Left lobe of liver (tissue), 2 donors: ENCODE results near the gene OGDH. TPM values are rescaled to one million over a fixed set of nuclear protein-coding genes. Genes with fewer than 3 reads are reported as not detected.
"Not testable (repeated sequence)": the region's sequence is repeated elsewhere in the genome, so short reads cannot be mapped to it uniquely, and the experiment has no call there.

Experiments used
- ATAC-seq: fragments of 200-7000 bp; cut with Tn5 transposase; one replicate; pipeline ENCODE4 v1.9.1; 2020; ENCODE audit warnings: mild to moderate bottlenecking, moderate library complexity
- DNase-seq: peaks from one replicate; pipeline ENCODE4 v3.0.0-alpha.2; 2020; ENCODE audit warnings: low spot score
- total RNA-seq: library from RNA; stranded (reverse); gene quantifications from one replicate; pipeline ENCODE4 v1.2.1, GENCODE V29; 2021
- donor health status: DM: no; HTN: no; CAD: no; lungs with moderate emphysema.
- donor health status: DM: no; HTN: yes; CAD: no.

The OGDH gene
- 50.9 TPM for total RNA-seq

DNA sequence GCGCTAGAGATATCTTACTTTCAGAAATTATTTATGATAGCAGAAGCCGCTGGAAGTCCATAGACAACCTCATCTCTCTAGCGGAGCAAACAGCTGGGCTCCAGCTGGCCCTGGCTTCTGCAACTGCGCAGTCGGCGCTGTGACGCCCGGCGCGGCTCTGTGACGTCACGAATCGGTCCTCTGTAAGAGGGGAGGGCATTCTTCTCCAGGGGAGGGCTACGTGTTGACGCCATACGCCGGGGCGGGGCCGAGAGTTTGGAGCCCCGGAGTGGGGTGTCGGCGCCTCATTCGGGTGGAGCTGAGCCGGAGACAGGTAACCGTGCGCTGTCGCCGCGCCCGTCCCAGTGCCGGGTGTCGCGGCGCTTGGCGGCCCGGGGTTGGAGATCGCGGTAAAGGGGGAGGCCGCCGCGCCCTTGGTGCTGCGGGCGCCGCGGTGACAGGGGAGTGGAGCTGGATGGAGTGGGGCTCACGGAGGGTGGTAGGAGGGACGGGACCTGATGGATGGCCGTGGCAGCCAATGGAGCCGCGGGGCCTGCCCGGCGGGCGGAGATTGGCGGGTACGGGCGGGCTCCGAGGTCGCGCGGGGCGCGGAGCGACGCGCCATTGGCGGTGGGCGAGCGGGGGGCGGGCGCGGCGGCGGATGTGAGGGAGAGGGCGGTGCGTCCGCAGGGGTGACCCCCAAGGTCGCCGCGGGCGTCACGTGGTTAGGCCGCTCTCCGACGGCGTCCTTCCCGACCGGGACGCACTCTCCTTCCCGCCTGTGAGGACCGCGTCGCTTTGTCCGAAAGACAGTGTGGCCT, at the start of gene OGDH:
OGDH (plus strand) TSS at position 287 of the 800 bp plus-strand sequence. CDS start 17,717 bp downstream, outside the sequence.
- ATAC-seq, result peak; percentile 96
- DNase-seq, result peak; percentile 99

DNA sequence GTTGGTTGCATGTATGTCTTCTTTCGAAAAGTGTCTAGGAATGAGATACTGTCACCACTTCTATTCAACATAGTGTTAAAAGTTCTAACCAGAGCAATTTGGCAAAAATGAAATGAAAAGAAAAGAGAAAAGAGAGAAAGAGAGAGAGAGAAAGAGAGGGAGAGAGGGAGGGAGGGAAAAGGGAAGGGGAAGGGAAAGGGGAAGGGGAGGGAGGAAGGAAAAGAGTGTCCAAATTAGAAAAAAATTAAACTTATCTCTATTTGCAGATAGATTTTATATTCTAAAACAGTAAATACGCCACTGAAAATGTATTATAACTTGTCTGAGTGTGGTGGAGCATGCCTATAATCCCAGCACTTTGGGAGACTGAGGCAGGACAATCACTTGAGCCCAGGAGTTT, 48.9 kb upstream of the OGDH start:
- ATAC-seq (no peak), DNase-seq (no peak)

DNA sequence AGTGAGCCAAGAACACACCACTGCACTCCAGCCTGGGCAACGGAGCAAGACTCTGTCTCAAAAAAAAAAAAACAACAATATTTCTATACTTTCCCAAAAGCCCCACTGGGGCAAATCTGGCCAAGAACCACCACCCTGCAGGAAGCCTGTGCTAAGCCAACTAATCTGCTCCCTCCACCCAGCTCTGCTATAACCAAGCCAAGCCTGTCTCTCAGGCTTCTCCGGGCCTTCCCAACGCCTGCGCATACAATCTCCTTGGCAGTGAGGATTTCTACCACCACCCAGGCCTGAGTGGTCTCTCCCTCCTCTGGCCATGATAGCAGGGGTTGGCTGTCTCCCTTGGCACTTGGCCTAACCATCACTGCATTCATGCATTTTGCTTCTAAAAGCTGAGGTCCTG, 46.9 kb upstream of the OGDH start:
- DNase-seq (no peak), ATAC-seq (no peak)

DNA sequence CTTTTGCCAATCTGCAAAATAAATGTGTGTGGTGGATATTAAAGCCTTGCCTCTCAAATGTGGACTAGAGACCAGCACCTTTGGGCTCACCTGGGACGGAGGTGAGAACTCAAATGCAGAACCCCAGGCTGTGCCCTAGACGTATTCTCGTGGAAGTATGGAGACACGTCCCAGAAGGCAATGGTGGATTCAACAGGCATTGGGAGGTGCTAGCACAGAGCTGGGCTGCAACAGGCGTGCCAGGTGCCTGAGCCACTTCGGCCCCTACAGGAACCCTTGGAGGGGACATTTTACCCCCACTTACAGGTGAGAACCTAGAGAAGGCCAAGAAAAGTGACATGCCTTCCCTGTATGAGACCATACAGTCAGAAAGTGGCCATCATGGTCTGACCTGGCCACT, 44.9 kb upstream of the OGDH start:
- DNase-seq (peak; percentile 29), ATAC-seq (no peak)

DNA sequence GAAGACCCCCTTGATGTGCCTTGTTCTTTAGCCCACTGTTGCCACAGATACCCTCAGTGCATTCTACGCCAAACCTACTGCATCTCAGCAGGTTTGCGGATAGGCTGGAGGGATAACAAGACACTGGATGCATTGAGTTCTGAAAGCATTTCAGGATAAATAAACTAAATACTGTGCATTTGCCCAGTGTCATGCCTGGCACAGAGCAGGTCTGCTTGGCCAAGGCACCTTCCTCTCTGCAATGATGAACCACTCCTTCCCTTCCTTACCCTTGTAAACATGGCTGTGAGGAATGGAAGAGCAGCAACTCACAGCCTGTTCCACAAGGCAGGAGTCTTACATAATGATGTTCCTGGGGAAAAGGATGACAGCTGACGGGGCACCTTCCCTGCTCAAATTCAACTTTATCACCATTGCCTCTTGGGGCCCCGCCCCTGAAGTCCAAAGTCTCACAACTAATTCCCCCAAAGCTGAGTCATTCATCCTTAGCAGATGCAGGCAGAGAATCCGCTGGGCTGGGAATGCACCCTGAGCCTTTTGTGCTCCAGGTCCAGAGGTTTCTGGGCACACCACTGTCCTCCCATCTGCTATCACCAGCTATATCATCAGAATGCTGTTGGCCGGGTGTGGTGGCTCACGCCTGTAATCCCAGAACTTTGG, 44.3 kb upstream of the OGDH start:
- DNase-seq (peak; percentile 62), ATAC-seq (no peak)

DNA sequence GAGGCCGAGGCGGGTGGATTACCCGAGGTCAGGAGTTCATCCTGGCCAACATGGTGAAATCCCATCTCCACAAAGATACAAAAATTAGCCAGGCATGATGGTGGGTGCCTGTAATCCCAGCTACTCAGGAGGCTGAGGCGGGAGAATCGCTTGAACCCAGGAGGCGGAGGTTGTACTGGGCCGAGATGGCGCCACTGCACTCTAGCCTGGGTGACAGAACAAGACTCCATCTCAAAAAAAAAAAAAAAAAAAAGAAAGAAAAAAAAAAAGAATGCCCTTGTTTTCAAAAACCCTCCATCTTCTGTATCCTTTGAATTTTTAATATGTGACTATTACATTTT, 43.8 kb upstream of the OGDH start:
- not testable (repeated sequence) for DNase-seq, ATAC-seq

DNA sequence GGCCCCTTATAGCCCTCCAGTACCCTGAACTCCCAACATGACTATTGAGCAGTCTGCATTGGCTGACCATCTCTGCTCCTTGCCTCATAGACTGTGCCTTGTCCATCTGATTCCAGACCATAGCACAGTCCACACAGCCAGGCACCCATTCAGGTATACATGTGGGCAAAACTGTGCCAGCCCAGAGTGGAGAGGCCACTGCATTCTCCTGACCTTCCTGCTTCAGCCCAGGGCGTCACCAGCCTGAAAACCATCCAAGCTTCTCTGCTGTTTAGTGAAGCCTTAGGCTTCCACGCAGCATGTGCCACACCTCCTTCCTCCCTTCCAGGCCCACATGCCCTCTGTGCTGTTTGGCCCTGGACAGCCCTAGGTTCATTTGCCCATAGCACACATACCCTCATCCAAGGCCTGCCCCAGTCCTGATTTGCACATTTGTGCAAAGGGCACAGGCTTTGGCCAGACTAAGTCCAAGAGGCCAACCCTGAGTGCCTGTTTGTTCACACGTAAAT, 43.2 kb upstream of the OGDH start:
- peak; percentile 84 for ATAC-seq
- DNase-seq, result peak; percentile 95

DNA sequence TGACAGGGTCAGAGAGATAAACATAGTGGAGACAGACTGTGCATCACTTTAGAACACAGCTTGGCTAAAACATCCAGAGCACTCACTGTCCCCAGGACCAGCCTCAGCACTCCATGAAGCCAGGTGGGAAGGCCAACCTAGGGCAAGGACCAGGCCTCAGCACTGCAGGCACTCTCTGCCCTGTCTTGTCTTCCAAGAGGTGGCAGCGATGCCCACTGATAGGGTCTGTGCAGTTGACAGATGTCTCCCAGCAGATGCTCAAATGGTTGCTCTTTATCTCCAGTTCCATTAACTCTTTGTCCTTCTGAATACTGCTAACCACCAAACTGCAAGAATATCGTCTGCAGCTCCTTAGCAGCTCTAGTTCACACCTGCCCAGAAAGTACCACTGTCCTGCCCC, 41.8 kb upstream of the OGDH start:
- peak; percentile 42 for DNase-seq

DNA sequence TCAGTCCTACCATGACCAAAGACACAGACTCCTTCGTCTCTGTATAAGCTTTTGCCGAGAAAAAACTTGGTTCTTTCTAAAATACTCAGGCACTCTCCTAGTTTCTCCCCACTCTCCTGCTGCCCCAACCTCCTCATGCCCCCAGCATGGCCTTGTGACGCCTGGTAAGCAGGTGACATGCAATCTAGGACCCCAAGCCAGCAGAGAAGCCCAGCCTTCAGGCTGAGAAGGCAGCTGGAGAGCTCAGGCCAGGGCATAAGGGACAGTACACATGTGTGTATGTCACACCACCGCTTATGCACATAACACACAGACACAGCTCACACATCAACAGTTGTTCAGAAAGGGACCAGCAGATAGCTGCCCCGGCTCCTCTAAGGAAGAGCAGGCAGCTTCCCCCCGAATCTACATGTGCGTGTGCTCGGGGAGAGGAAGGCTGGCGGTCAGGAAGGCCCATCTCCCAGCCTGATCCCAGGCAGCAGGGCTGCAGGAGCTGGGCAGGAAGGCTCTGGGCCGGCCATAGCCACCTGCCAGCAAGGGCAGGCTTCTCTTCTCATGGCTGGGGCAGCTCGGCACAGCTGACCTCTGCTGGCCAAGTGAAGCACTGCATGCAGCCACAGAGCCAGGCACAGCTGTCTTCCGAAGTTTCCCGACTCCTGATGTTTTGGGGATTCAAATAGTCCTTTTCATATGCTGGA, 41.2 kb upstream of the OGDH start:
- DNase-seq, result peak; percentile 81
- peak; percentile 76 for ATAC-seq

More for the DNA sequence above, 41.8 kb upstream of the OGDH start:
- no peak for ATAC-seq

DNA sequence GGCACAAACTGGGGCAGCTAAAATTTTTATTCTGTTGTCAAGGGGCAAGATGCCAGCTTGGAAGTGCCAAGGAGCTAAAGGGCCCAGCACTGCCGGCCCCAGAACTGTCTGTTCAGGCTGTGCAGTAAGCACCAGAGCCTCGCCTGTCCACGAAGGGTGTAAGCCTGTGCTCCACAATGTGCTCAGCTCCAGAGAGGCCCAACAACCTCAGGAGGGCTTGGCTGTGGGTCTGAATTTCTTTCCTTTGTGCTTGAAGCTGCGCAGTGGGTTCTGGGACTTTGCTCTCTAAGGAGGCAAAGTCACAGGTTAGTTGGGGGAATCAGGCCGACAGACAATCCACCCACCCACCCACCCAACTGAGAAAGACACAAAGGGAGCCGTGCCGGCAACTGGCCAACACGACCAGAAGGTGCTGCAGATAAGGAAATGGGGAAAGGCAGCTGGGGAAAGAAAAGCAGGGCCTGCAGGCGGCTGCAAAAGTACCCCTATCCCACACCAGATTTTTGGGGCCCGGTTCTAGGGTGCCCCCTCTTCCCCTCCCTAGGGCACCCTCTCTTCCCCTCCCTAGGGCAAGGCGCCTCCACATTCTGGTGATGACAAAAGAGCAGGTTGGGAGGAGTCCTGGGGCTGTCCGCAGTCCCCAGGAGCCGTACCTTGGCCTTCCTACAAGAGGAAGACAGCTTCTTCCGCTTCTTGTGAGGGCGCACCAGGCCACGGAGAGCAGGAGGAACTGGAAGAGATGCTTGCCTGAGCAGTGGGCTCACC, 40.5 kb upstream of the OGDH start:
- ATAC-seq (peak; percentile 13), DNase-seq (peak; percentile 39)

DNA sequence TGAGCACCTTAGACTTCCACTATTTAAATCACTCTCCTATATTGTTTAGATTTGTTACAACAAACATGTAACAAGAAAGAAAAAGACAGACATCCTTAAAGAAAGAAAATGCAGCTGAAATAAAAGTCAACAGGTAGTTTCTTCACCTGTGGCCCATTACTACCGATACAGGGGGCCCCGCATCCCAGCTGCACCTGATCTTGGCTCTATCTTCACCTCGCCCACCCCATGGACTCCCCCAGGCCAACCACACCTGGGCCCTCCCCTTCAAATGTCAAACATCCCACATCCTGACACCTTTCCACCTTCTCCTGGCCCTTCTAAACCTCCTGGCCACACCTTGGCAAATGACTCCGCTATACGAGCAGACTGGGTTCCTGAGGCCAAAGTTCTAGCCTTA, 39.7 kb upstream of the OGDH start:
- DNase-seq (no peak), ATAC-seq (no peak)

DNA sequence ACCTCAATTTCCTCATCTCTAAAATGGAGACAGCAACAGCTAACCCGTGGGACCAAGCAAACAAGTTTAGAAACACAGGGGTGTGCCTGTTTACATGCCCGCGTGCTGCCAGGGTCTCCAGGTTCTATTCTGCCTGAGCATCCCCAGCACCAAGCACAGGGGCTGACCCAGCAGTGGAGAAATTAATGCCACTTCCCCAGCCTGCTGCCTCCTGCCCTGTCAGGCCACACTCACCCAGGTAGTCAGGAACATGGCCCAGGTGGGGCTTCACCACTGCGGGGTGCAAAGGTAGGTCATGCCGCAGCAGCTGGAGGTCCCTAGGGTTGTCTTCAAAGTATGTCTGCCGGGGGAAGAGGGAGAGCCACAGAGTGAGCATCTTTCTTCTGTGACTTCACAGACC, 38.5 kb upstream of the OGDH start:
- no peak for ATAC-seq

DNA sequence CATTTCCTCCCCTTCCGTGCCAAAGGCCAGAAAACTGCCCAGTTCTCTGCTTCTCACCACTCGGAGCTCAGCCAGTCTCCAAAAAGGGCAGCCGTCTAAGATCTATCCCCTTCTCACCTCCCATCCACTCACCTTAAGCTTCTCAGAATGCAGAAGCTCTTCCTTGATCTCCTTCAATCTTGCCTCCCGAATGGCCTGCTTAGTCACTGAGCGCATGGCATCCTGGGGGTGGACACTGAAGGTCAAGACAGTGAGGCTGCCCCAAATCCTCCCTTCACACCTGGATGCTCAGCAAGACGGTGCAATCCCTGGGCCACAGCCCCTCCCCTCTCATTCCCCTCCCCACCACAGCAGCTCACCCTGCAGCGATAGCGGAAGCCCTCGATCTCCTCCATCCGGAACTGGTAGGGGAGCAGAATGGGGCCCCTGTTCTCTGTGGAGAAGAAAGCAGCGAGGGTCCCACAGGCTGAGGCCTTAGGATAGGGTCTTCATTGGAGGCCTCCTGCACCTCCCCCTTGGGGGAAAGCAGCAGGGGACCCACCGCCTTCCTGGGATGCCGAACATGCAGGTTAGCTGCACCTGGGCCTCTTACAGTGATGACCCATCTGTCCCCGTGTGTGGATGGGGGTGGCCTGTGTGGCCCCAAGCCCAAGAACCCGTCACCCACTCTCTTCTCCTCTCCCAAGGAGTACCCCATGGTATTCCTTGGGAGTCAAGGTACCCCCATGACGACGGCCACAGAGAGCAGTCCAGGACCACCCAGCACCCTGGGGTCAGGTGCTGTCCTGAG, 37.5 kb upstream of the OGDH start:
- ATAC-seq, result peak; percentile 10

More for the DNA sequence above, 38.5 kb upstream of the OGDH start:
- DNase-seq, result peak; percentile 38

DNA sequence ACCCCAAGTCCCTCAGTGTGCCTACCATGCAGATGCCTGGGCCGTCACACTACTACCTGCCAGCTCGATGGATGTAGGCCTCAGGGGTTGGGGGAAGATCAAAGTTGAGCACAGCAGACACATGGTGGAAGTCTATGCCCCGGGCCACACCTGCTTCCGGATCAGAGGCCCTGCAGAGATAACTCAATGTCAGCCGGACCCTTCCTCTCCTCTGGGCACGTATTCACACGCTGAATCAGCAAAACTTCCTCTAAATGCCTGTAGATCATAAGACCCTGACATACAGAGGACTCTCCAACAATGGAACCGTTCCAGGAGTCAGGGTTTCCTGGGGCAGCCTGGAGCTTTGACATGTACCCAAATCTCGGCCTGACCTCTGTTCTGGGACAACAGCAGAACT, 36.5 kb upstream of the OGDH start:
- ATAC-seq, result no peak
- DNase-seq, result peak; percentile 35

More for the DNA sequence above, 37.5 kb upstream of the OGDH start:
- peak; percentile 35 for DNase-seq

DNA sequence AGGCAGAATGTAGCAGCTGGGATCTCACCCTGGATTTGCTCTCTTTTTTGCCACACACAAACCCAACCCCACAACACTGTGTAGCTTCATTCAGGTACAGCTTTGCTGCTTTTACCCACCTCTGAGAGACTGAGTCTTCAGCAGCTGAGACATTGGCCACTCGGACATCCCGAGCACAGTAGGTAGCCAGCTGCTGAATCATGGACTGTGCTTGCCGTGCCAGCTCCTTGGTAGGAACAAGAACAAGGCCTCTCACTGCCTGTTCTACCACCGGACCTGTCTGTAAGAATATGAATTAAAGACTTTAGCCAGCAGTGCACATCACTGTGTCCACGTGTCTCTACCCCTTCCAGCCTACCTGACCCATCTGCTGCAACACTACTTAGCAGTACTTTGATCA, 33.7 kb upstream of the OGDH start:
- ATAC-seq, result no peak
- peak; percentile 24 for DNase-seq

DNA sequence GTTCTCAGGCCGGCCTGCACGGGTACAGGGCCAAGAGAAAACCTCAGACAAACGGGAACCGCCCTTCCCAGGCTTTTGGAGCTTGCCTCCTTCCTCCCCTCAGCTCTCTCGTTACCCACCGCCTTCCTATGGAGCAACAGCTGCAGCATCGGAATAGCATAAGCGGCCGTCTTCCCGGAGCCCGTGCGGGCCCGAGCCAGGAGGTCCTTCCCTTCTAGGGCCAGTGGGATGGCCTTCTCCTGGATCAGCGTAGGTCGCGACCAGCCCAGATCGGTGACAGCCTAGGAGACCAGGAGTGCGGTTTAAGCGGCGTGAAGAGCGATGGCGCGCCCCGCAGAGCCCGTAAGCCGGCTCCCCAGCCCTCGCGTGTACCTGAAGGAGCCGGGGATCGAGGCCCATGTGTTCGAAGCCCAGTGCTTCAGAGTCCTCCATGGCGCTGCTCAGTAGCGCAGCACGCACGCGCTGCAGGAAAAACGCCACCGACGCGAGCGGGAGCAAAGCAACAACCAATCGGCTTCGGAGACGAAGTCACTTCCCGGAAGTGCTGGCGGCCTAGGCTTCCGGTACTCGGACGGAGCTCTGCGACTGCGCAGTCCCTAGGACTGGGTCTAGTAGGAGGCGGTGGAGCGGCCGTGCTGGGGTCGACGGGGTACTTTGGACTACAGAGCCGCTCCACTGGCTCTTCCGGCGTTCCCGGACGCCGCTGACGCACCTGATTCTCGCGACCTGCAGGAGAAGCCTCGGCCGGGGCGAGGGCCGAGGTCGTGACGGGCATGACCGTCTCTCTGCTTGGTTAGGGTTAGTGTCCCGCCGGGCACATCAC, 32.8 kb upstream of the OGDH start, which contains the start of gene DDX56:
DDX56 (minus strand) TSS at position 445 of the 823 bp plus-strand sequence; CDS start at position 432, 13 bp downstream.
- DNase-seq (peak; percentile 96), ATAC-seq (peak; percentile 93)

DNA sequence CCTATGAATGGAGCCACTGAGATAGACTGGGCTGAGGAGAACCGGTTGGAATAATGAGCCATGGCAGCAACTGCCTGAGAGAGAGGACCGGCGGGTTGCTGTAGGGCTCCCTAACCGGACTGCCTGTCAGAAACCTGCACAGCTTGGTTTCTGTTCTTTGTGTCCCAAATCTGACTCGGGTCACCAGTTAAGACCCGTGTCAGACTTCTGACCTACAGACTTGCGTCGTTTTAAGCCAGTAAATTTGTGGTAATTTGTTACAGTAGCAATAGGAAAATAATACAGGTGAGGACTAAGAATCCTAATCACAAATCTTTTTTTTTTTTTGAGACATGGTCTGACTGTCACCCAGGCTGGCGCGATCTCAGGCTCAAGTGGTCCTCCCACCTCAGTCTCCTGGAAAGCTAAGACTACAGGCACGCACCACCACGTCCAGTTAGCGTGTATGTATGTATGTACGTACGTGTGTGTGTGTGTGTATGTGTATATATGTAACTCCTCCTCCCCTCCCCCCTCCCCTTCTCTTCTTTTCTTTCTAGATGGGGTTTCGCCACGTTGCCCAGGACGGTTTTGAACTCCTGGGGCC, 32.0 kb upstream of the OGDH start:
- ATAC-seq, result no peak
- no peak for DNase-seq

DNA sequence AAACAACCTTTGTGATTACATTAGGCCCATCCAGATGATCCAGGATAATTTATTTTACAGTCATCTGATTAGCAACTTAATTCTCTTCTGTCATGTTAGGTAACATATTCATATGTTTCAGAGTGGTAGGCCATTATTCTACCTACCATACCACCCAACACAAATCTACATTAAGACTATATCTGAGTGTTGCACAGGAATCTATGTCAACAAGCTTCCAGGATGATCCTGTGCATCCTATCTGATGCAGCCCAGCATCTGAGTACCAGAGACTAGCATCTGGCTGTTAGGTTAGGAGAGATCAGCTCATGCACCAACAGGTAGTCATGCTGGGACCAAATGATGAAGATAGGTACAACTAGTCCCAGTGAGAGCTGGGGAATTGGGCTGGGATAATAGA, 31.4 kb upstream of the OGDH start:
- ATAC-seq (no peak), DNase-seq (no peak)

DNA sequence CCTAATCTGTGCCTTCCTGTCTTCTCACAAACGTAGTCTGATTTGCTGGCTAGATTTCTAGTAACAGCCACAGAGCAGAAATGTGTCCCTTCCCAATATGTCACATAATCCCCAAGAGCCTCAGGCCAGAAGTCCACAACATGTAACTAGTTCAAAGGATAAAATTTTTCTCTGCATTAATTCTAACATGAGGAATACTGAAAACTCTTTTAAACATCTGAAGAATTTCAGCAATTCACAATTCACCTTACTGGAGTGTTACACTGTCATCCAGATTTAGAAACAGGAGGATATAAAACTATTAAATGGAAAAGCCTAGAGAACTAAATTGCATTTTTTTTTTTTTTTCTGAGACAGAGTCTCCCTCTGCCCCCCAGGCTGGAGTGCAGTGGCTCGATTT, 30.2 kb upstream of the OGDH start:
- DNase-seq (no peak), ATAC-seq (no peak)
